Rectal smooth muscle tissue (tissue), 1 donor: ENCODE measurements around the gene LRRC8C.

Source experiments
- H3K27ac ChIP-seq: one replicate; pipeline ENCODE4 v1.7.0; 2013; ENCODE audit warnings: low read depth, low read length, inconsistent platforms
- H3K27me3 ChIP-seq: one replicate; pipeline ENCODE4 v1.7.0; 2013; ENCODE audit warnings: low read length; ENCODE audit not compliant: control insufficient read depth, insufficient read depth
- H3K36me3 ChIP-seq: one replicate; pipeline ENCODE4 v1.7.0; 2013; ENCODE audit warnings: low read length; ENCODE audit not compliant: control insufficient read depth, insufficient read depth
- H3K4me1 ChIP-seq: one replicate; pipeline ENCODE4 v1.7.0; 2013; ENCODE audit warnings: low read length; ENCODE audit not compliant: control insufficient read depth, insufficient read depth
- H3K4me3 ChIP-seq: one replicate; pipeline ENCODE4 v1.7.0; 2013; ENCODE audit warnings: low read length
- H3K9ac ChIP-seq: one replicate; pipeline ENCODE4 v1.7.0; 2013; ENCODE audit warnings: low read length

The LRRC8C gene

DNA sequence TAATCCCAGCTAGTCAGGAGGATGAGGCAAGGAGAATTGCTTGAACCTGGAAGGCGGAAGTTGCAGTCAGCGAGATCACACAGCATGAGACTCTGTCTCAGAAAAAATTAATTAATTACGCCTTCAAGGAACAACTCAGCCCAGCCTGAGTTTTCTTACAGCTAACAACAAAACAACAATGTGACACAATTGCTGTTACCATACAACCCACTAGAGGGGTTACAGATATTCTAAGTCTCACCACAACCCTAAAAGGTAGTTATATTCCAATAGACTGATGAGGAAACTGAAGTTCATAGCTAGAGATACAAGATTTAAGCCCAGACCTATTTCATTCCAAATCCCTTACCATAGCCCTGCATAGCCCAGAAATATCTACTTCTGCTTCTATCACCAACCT lies 2.9 kb upstream of the LRRC8C start:
- H3K4me1 ChIP-seq, result no peaks in the 10 kb centered on the region
- no peak overlapping the region for H3K27ac ChIP-seq
- no peaks in the 10 kb centered on the region for H3K36me3 ChIP-seq
- H3K4me3 ChIP-seq, result no peak overlapping the region
- H3K9ac ChIP-seq, result no peak overlapping the region
- H3K27me3 ChIP-seq, result peaks cover 5% of the 10 kb centered on the region

DNA sequence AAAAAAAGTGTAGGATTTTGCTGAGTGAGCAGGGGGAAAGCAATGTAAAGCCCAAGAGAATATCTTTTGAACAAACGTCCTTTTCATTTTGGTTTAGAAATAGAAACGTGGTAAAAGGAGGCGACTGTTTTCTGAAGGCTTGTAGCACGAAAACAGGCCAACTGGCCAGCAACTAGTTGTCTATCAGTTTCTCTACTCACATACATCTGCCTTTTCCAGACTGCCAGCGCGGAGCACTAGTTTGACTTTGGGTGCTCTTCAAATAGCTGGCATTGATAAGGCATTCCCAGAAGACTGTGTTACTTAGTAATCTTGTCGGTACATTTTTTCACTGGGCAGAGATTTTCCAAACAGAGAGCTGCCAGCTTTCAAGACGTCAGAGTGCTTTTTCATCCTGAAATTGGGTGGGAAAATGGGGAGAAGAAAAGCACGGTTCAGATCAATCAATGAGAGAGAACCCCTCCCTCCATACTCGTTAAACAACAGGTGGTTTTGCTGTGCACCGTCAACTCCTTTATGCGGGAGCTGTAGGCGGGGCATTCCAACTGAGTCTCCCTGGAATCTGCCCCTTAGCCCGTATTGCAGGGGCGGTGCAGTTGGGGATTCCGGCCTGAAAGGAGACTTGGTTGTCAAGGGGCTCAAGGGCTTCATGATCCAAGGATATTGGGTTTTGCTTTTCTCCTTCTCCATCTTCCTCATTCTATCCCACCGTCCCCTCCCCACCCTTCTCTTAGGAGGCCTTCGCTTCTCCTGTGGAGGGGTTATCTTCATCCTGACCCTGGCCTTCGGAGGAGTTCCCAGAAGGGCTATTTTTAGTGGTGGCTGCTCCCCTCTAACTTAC lies 884 bp upstream of the LRRC8C start:
- no peaks in the 10 kb centered on the region for H3K4me1 ChIP-seq
- H3K27me3 ChIP-seq, result peaks cover 5% of the 10 kb centered on the region
- H3K9ac ChIP-seq, result peak overlapping the region; percentile 59
- H3K36me3 ChIP-seq, result no peaks in the 10 kb centered on the region
- H3K27ac ChIP-seq, result peak overlapping the region; percentile 56
- peak overlapping the region; percentile 79 for H3K4me3 ChIP-seq

DNA sequence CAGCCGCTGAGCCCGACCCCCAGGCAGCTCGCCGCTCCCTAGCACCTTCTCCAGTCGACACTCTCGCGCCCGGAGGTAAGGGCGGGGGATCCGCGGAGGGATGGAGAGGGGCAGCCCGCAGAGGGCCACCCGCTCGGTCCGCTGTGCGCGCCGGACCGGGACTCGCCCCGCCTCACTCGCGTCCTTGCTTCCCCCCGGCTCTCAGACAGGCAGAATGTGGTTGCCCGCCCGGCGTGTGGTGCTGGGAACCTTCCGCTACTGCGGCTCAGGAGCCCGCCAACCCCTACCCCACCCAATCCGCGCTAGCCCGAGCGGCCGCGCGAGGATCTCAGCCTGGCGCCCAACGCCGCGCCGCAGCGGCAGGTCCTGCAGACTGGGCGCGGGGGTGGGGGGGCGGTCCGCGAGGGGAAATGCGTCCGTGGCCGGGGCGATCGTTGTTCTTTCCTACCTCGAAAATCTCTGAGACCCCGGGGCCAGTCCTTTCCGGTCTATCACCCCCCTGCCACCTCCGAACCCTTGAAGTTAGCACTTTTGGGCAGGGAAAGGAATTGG lies 404 bp downstream of the LRRC8C start:
- Histone ChIP-seq H3K36me3 (no peaks in the 10 kb centered on the region), H3K27me3 (peaks cover 5% of the 10 kb centered on the region), H3K4me1 (no peaks in the 10 kb centered on the region), H3K4me3 (peak overlapping the region; percentile 85), H3K9ac (peak overlapping the region; percentile 59), H3K27ac (peak overlapping the region; percentile 66)

DNA sequence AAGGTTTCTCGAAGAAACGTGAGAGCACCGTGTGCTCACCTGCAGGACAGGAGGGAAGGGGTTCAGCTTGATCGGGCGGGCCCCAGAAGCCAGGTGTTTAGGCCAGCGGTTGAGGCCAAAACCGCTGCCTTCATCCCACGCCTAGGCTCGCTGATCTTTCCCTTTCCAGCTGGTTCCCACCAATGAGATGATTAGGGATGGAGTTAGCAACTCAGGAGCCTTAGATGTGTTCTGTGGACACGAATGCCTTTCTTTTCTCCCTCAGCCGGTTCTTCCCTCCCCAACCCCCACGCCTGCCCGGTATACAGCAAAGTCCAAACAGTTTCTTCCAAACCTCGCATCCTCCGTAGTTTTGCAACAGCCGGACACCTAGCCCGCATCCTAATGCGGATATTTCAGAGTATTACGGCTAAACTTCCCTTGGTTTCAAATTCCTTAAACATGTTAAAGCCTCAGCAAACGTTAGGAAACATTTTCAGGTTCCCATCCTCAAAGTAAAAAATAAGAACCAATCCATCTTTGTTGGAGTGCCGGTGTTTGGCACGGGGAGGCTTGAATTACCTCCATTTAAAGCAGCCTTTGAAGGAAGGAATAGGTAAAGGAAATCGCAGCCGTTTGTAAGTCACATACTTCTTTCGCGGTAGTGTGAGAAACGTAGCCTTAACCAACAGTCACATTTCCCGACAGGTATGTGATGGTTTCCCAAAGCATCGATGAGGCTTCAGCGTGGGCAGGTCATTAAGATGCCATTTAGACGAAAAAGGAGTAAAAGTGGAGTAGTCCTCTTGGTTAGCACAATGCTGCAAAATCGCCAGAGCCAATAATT lies 1.1 kb downstream of the LRRC8C start:
- Histone ChIP-seq H3K27me3 (peaks cover 5% of the 10 kb centered on the region), H3K4me3 (peak overlapping the region; percentile 85), H3K27ac (no peak overlapping the region), H3K4me1 (no peaks in the 10 kb centered on the region), H3K36me3 (no peaks in the 10 kb centered on the region), H3K9ac (peak overlapping the region; percentile 32)

DNA sequence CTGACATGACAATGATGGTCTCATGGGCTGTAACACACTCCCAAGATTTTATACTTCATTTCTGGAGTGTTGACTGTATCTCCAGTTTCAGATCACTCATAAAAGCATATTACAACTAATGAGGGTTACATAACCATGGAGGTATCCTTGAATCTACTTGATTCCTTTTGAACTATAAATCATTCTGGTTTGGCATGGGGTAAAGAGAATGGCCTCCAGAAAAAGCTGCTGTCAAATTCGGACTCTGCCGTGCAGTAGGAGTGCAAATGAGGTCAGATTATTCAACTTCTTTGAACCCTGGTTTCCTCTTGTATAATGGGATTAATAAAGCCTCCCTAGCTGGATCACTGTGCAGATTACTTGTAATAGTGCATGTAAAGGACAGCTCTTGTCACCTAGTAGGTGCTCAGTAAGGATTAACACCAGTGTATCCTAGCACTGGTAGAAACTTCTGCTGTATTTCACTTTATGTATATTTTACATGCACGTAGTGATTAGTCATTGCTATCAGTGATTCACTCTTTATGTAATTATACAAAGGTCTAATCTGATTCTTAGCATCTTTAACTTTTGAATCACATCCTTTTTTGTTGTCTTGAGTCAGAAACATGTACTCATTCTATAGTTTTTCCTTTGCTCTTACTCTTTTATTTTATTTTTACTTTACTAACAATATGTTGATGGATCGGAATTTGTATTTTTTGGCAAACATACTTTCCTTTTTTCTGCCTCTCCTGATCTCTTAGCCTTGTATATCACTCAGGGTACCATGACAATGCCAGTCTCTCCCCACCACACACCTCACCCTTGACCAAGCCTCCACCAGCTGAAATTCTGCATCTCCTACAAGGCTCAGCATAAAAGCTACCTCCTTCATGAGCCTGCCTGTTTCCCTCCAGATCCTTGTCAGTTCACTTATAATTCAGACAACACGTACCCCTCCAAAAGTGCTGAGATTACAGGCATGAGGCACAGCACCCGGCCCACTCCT lies 3.2 kb downstream of the LRRC8C start:
- no peaks in the 10 kb centered on the region for H3K36me3 ChIP-seq
- H3K27ac ChIP-seq, result no peak overlapping the region
- H3K9ac ChIP-seq, result no peak overlapping the region
- H3K4me3 ChIP-seq, result no peak overlapping the region
- no peaks in the 10 kb centered on the region for H3K4me1 ChIP-seq
- H3K27me3 ChIP-seq, result peaks cover 5% of the 10 kb centered on the region

DNA sequence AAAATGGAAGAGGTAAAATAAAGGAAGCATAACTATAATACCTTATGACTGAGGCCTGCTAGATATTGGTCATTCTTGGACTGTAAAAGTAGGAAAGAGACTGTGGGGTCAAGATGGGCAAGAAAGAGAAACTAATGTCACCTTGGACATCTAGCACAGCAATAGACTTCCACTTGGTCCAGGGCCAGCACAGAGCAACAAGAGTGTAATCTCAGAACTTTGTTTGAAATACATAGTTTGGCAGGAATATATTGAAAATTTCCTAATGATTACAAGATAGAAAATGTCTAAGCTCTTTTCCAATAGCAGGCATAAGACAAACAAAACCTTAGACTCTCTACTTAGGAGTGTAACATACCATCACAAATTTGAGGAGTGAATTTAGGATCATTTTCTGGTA lies 4.6 kb downstream of the LRRC8C start:
- H3K27ac ChIP-seq, result no peak overlapping the region
- peaks cover 5% of the 10 kb centered on the region for H3K27me3 ChIP-seq
- H3K36me3 ChIP-seq, result no peaks in the 10 kb centered on the region
- no peaks in the 10 kb centered on the region for H3K4me1 ChIP-seq
- no peak overlapping the region for H3K4me3 ChIP-seq
- H3K9ac ChIP-seq, result no peak overlapping the region

DNA sequence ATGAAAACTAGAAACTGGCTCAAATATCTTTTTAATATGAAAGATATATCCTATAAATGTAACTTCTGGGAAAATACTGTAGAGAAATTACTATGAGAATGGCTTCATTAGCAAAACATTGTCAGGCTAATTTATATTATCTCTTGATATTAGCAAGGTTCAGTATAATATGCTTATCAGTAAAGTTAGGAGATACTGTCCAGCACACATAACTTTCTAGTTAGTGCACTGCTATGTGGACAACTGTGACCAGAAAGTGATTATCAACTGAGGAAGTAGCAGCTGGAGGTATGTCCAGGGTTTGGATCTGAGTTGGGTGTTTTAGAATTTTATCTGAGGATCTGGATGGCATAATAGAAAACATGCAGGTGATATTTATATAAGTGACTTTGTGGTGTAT lies 7.5 kb downstream of the LRRC8C start:
- Histone ChIP-seq H3K4me3 (no peak overlapping the region), H3K36me3 (no peaks in the 10 kb centered on the region), H3K27me3 (no peaks in the 10 kb centered on the region), H3K9ac (no peak overlapping the region), H3K27ac (no peak overlapping the region), H3K4me1 (no peaks in the 10 kb centered on the region)

DNA sequence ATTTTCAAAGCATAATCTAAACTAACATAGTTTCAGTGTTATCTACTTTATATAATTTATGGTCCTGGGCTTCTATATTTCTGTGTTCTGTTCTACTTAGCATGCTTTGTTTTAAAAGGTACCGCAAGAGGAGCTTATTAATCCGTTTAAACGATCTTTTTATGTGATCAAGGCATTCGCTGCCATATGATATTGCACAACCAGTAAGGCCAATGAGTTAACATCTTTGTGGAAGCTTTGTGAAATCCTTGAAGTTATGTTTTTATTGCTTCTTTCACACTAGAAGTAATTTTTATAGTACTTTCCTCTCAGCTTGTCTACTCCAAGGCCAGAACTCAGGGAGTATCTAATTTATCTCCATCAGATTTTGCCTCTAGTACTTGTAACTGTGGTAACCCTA lies 8.9 kb downstream of the LRRC8C start:
- Histone ChIP-seq H3K36me3 (no peaks in the 10 kb centered on the region), H3K27ac (no peak overlapping the region), H3K4me3 (no peak overlapping the region), H3K9ac (no peak overlapping the region), H3K4me1 (no peaks in the 10 kb centered on the region), H3K27me3 (no peaks in the 10 kb centered on the region)

DNA sequence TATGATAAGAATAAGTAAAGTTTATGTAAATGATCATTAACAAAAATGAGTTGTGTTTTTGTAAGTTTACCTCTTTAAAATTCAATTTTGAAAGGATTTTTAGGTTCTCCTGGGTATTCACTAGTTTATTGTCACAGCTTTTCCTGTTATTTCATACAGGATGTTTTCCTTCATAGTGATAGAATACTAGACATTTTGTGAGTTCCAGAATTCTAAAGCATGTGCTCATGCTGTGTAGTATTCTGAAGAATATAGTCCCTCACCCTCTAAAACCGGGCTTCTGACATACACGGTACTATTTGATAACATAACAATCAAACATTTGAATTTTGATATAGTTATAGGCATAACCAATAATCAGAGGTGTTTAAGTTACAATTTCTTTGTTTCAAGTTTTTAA lies 10.7 kb downstream of the LRRC8C start:
- H3K27ac ChIP-seq, result no peak overlapping the region
- no peaks in the 10 kb centered on the region for H3K36me3 ChIP-seq
- no peaks in the 10 kb centered on the region for H3K27me3 ChIP-seq
- H3K4me1 ChIP-seq, result no peaks in the 10 kb centered on the region
- H3K9ac ChIP-seq, result no peak overlapping the region
- no peak overlapping the region for H3K4me3 ChIP-seq

DNA sequence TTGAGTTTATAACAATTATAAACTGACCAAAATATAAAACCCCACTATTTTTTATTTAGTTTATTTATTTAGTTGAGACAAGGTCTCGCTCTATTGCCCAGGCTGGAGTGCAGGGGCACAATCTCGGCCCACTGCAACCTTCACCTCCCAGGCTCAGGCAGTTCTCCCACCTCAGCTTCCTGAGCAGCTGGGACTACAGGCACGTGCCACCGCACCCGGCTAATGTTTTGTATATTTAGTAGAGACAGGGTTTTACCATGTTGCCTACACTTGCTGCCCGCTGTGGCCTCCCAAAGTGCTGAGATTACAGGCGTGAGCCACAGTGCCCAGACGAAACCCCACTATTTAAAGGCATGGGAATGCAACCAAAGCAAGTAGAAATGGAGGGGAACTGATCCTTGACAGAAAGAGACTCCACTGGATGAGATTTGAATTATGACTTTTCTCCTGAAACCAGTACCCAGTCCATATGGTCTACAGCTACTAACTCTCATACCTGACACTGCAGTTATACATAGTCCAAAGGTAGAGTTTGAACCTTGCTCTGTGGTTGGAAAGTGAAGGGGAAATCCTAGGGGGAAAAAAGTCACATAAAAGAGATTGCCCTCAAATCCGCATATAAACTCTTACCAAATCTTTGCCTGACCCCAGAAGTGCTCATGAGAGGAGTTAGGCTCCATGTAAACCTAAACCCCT lies 11.3 kb downstream of the LRRC8C start:
- Histone ChIP-seq H3K4me3 (no peak overlapping the region), H3K27me3 (no peaks in the 10 kb centered on the region), H3K4me1 (no peaks in the 10 kb centered on the region), H3K36me3 (no peaks in the 10 kb centered on the region), H3K27ac (no peak overlapping the region), H3K9ac (no peak overlapping the region)

DNA sequence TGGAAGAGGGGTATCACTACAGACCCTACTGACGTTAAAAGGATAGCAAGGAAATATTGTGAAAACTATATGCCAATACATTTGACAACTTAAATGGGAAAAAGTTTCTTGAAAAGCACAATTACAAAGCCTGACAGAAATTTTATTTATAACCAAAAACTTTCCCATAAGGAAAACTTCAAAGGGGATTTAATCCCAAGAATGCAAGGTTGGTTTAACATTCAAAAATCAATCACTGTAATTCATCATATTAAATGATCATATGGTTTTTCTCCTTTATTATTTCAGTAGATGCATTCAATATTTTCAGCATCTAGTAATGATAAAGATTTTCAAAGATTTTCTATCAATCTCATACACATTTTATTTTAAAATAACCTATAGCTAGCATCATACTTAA lies 13.3 kb downstream of the LRRC8C start:
- H3K27me3 ChIP-seq, result no peaks in the 10 kb centered on the region
- H3K27ac ChIP-seq, result no peak overlapping the region
- no peak overlapping the region for H3K4me3 ChIP-seq
- no peaks in the 10 kb centered on the region for H3K4me1 ChIP-seq
- H3K36me3 ChIP-seq, result no peaks in the 10 kb centered on the region
- H3K9ac ChIP-seq, result no peak overlapping the region
